MV-4-11 (cell line): ENCODE measurements around the gene ELP4.

Source experiments
- DNase-seq: peaks from one replicate; lab custom pipeline; 2025; lab: John Stamatoyannopoulos, UW

Gene ELP4

GRCh38 chr11:31812383-31813381 is 303.1 kb downstream of the ELP4 start:
- DNase-seq: no peak

- no peak for DNase-seq
Observed at GRCh38 chr11:31813391-31814175, 304.0 kb downstream of the ELP4 start.

- DNase-seq: no peak
Observed at GRCh38 chr11:31814176-31814868, 304.8 kb downstream of the ELP4 start.

GRCh38 chr11:31815711-31816467 is 306.3 kb downstream of the ELP4 start:
- DNase-seq: no peak

- DNase-seq: no peak
Observed at GRCh38 chr11:31816468-31817053, 307.0 kb downstream of the ELP4 start.

- no peak for DNase-seq
Observed at GRCh38 chr11:31817054-31817620, 307.6 kb downstream of the ELP4 start.

- no peak for DNase-seq
Observed at GRCh38 chr11:31817621-31818424, 308.3 kb downstream of the ELP4 start.

GRCh38 chr11:31818425-31818755 is 308.8 kb downstream of the ELP4 start:
- DNase-seq: no peak

- DNase-seq: no peak
Observed at GRCh38 chr11:31818874-31819331, 309.3 kb downstream of the ELP4 start.

GRCh38 chr11:31819621-31820437 is 310.3 kb downstream of the ELP4 start:
- DNase-seq: no peak

GRCh38 chr11:31820438-31820818 is 310.9 kb downstream of the ELP4 start:
- no peak for DNase-seq

- DNase-seq: no peak
Observed at GRCh38 chr11:31821235-31821764, 311.7 kb downstream of the ELP4 start.

GRCh38 chr11:31821766-31822165 is 312.2 kb downstream of the ELP4 start:
- DNase-seq: no peak

- no peak for DNase-seq
Observed at GRCh38 chr11:31822175-31822926, 312.8 kb downstream of the ELP4 start.

- DNase-seq: no peak
Observed at GRCh38 chr11:31822927-31823643, 313.5 kb downstream of the ELP4 start.

GRCh38 chr11:31823644-31824331 is 314.2 kb downstream of the ELP4 start:
- DNase-seq: no peak
